K562 (cell line): Measurements from ENCODE around the gene HES3.

ENCODE experiments used
- CREM ChIP-seq: IDR thresholded peaks from 2 replicates; pipeline ENCODE4 v1.6.1; 2014; ENCODE audit warnings: antibody characterized with exemption, low read depth
- EP300 ChIP-seq: IDR thresholded peaks from 2 replicates; pipeline ENCODE4 v1.6.1; 2012; ENCODE audit warnings: low read length, improper control_type of control experiment
- HNRNPLL ChIP-seq: fragments of 200-400 bp; formaldehyde crosslinking; IDR thresholded peaks from 2 replicates; pipeline ENCODE4 v1.6.1; 2017; ENCODE audit warnings: low read length, low read depth, mild to moderate bottlenecking; ENCODE audit not compliant: poor library complexity, severe bottlenecking
- MTA1 ChIP-seq: fragments of 450-650 bp; IDR thresholded peaks from 2 replicates; pipeline ENCODE4 v1.6.1; 2017; ENCODE audit warnings: borderline replicate concordance
- SIX5 ChIP-seq, 2 experiments: IDR thresholded peaks; 2 replicates each; pipeline ENCODE4 v1.6.1; 2011; ENCODE audit warnings: low read length in 2 of 2, borderline replicate concordance in 1 of 2, low read depth in 1 of 2, mild to moderate bottlenecking in 1 of 2, moderate library complexity in 1 of 2; ENCODE audit not compliant: insufficient read depth in 1 of 2
- ZNF140 ChIP-seq: fragments of 250-450 bp; sonication (Bioruptor Pico); IDR thresholded peaks from 2 replicates; pipeline ENCODE4 v1.8.0; 2021; ENCODE audit warnings: moderate library complexity, mild to moderate bottlenecking, inconsistent platforms
- ZNF224 ChIP-seq: sonication (generic); formaldehyde crosslinking; IDR thresholded peaks from 2 replicates; pipeline ENCODE4 v1.8.0; 2022; ENCODE audit warnings: mild to moderate bottlenecking, missing genetic modification reagents
- ZNF232 ChIP-seq: sonication (generic); formaldehyde crosslinking; IDR thresholded peaks from 2 replicates; pipeline ENCODE4 v1.8.0; 2022; ENCODE audit warnings: mild to moderate bottlenecking, missing genetic modification reagents
- ZNF347 ChIP-seq: fragments of 450-650 bp; formaldehyde crosslinking; IDR thresholded peaks from 2 replicates; pipeline ENCODE4 v1.4.0; 2020; ENCODE audit warnings: low read depth, mild to moderate bottlenecking, moderate library complexity
- TF ChIP-seq, protein P1 (sequence below): fragments of 250-450 bp; sonication (Bioruptor Pico); IDR thresholded peaks from 2 replicates; pipeline ENCODE4 v1.8.0; 2021; ENCODE audit warnings: moderate library complexity, mild to moderate bottlenecking, inconsistent platforms
- TF ChIP-seq, protein P2 (sequence below), 3 experiments: IDR thresholded peaks in 2 of 3; conservative IDR thresholded peaks in 1 of 3; 2 replicates each; pipeline ENCODE4 v1.5.1; 2011 to 2012; ENCODE audit warnings: low read length in 3 of 3, mild to moderate bottlenecking in 3 of 3, control low read depth in 2 of 3, improper control_type of control experiment in 1 of 3, inconsistent platforms in 1 of 3, low read depth in 1 of 3, mixed read lengths in 1 of 3, moderate library complexity in 1 of 3; ENCODE audit not compliant: insufficient read depth in 2 of 3
- TF ChIP-seq, protein P3 (sequence below): fragments of 250-450 bp; sonication (Bioruptor Pico); IDR thresholded peaks from 2 replicates; pipeline ENCODE4 v1.5.0; 2022; ENCODE audit warnings: mild to moderate bottlenecking
- TF ChIP-seq, protein P4 (sequence below): sonication (generic); formaldehyde crosslinking; IDR thresholded peaks from 2 replicates; pipeline ENCODE4 v1.8.1; 2023; ENCODE audit warnings: mild to moderate bottlenecking, missing genetic modification reagents

DNA sequence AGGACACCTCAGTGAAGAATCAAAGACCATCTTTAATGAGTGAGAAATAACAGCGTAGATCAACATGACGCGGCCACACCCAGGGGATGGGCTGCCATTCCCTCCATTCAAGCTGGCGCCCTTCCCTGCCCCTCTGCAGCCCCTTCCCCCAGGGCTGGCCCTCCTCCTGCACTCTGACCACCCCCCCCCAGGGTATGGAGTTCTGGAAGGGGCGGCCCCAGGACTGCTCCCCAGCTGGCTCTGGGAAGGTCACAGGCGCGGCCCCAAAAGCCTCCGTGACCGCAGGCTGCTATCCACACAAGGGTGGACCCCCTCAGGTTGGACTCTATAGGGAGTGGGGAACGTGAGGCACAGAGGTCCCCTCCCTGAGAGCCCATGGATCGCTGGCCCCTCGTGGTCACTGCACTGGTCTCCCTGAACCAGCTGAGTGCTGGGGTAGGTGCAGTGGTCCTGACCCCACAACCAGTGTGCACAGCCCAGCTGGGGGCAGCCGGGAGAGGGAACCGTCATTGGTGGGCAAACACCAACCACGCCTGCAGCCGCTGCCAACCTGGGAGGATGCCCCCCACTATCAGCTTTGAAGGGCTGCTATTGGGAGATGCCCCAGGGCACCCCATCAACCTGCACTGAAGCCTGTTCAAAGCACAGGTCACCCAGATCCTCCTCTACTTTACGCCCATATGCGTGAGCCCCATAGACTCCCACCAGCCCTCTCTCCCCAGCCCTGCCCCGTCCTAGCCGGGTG is 33.0 kb downstream of the HES3 start:
- TF ChIP-seq, protein P1, sequence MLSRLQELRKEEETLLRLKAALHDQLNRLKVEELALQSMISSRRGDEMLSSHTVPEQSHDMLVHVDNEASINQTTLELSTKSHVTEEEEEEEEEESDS (CRISPR knock-in tag): no peak
- TF ChIP-seq HNRNPLL (no peak), ZNF232 (CRISPR knock-in tag) (no peak), MTA1 (no peak), ZNF347 (CRISPR knock-in tag) (no peak), ZNF140 (CRISPR knock-in tag) (no peak), SIX5 (IDR thresholded peaks at IDR 0.05; ENCODE audit: borderline replicate concordance in 1 of 2, insufficient read depth in 1 of 2, low read depth in 1 of 2, low read length in 2 of 2) (no peak), EP300 (no peak), ZNF224 (no peak), CREM (no peak)
- TF ChIP-seq, protein P2, sequence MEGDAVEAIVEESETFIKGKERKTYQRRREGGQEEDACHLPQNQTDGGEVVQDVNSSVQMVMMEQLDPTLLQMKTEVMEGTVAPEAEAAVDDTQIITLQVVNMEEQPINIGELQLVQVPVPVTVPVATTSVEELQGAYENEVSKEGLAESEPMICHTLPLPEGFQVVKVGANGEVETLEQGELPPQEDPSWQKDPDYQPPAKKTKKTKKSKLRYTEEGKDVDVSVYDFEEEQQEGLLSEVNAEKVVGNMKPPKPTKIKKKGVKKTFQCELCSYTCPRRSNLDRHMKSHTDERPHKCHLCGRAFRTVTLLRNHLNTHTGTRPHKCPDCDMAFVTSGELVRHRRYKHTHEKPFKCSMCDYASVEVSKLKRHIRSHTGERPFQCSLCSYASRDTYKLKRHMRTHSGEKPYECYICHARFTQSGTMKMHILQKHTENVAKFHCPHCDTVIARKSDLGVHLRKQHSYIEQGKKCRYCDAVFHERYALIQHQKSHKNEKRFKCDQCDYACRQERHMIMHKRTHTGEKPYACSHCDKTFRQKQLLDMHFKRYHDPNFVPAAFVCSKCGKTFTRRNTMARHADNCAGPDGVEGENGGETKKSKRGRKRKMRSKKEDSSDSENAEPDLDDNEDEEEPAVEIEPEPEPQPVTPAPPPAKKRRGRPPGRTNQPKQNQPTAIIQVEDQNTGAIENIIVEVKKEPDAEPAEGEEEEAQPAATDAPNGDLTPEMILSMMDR (IDR thresholded peaks at IDR 0.05 in 2 of 3, conservative IDR thresholded peaks at IDR 0.05 in 1 of 3; ENCODE audit: insufficient read depth in 2 of 3, low read depth in 1 of 3, low read length in 3 of 3): no peak
- TF ChIP-seq, protein P3, sequence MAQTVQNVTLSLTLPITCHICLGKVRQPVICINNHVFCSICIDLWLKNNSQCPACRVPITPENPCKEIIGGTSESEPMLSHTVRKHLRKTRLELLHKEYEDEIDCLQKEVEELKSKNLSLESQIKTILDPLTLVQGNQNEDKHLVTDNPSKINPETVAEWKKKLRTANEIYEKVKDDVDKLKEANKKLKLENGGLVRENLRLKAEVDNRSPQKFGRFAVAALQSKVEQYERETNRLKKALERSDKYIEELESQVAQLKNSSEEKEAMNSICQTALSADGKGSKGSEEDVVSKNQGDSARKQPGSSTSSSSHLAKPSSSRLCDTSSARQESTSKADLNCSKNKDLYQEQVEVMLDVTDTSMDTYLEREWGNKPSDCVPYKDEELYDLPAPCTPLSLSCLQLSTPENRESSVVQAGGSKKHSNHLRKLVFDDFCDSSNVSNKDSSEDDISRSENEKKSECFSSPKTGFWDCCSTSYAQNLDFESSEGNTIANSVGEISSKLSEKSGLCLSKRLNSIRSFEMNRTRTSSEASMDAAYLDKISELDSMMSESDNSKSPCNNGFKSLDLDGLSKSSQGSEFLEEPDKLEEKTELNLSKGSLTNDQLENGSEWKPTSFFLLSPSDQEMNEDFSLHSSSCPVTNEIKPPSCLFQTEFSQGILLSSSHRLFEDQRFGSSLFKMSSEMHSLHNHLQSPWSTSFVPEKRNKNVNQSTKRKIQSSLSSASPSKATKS: no peak
- TF ChIP-seq, protein P4, sequence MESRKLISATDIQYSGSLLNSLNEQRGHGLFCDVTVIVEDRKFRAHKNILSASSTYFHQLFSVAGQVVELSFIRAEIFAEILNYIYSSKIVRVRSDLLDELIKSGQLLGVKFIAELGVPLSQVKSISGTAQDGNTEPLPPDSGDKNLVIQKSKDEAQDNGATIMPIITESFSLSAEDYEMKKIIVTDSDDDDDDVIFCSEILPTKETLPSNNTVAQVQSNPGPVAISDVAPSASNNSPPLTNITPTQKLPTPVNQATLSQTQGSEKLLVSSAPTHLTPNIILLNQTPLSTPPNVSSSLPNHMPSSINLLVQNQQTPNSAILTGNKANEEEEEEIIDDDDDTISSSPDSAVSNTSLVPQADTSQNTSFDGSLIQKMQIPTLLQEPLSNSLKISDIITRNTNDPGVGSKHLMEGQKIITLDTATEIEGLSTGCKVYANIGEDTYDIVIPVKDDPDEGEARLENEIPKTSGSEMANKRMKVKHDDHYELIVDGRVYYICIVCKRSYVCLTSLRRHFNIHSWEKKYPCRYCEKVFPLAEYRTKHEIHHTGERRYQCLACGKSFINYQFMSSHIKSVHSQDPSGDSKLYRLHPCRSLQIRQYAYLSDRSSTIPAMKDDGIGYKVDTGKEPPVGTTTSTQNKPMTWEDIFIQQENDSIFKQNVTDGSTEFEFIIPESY (CRISPR knock-in tag): no peak
